ENCODE data around the gene LRRC41.
A peak's percentile ranks its signal among the peaks of the same experiment; 100 is the strongest.
"Not testable (repeated sequence)": the region's sequence is repeated elsewhere in the genome, so short reads cannot be mapped to it uniquely, and the experiment has no call there.

The LRRC41 gene

DNA sequence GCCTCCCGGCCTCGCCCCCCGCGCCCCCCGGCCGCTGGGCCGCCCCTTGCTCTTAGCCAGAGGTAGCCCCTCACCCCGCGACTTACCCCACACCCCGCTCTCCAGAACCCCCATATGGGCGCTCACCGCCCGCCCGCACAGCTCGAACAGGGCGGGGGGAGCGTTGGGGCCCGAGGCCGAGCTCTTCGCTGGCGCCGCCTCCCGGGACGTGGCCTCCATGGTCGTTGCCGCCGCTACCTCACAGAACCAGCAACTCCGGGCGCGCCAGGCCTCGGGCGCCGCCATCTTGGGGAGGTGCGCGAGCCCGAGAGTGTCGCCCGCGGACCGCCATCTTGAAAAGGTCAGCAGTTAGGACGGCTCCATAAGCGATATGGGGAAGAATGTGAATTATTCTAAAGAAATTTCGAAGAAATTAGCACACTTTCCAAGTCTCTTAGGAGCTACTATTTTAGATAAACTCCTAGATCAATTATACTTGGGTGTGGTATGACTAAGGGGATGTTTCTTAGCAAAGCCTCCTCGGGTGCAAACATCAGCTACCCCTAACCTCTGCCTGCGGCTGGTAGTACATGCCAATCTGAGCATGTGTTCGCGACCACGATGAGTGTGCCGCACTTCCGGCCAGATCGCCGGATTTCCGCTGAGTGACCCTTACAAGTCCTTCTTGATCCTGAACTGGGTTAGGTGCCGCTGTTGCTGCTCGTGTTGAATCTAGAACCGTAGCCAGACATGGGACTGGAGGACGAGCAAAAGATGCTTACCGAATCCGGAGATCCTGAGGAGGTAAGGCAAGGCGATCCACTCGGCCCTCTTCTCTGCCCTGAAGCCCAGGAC lies at the start of gene LRRC41, which contains the start of gene UQCRH:
LRRC41 (minus strand) TSS at position 579 of the 834 bp plus-strand sequence; CDS start at position 285, 294 bp downstream.
UQCRH (plus strand) TSS at position 661 of the 834 bp plus-strand sequence; CDS start at position 730, 69 bp downstream.
- peak; percentile 91 for DNase-seq

DNA sequence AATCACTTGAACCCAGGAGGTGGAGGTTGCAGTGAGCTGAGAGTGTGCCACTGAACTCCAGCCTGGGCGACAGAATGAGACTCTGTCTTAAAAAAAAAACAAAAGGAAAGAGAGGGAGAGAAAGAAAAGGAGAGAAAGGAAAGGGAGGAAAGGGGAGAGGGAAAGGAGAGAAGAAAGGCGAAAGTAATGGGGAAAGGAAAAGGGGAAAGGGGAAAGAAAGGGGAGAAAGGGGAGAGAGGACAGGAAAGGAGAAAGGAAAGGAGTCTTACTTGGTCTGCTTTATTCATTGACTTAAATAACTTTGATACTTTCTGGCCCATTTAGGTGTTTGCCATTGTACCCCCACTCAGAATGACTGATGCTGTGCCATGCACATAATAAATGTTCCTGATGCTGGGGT lies 48.9 kb upstream of the LRRC41 start:
- DNase-seq: no peak

DNA sequence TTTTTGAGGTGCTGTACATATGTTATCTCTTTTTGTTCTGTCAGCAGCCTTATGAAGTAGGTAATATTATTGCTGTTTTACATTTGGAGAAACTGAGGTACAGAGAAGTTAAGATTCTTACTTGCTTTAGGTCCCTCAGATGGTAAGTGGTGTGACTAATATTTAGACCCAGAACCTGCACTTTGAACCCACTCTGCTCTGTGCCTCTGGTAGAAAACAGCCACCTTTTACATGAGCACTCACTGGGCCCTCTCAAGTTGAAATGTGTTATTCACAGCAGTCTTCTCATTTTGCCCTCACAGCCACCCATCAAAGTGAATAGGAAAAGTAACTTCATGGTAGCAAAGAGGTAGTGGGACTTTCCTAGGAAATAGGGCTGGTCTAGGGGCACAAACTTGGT lies 41.9 kb upstream of the LRRC41 start:
- no peak for DNase-seq

DNA sequence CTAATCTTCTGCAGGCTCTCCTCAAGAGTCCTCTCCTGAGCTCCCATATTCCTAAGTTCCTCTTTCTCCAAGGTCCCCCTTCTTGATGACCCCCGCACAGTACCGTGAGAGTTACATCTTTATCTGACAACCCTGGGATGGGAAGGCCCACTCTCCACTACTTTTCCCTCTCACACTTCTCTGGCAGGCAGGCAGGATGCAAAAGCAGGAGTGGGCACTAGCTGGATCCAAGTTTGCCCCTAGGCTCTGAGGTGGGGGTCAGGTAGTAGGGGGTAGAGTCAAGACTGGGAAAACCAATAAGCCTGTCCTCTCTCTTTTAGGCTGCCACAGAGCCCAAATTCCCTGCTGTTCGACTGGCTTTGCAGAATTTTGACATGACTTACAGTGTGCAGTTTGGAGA lies 41.1 kb upstream of the LRRC41 start:
- no peak for DNase-seq

DNA sequence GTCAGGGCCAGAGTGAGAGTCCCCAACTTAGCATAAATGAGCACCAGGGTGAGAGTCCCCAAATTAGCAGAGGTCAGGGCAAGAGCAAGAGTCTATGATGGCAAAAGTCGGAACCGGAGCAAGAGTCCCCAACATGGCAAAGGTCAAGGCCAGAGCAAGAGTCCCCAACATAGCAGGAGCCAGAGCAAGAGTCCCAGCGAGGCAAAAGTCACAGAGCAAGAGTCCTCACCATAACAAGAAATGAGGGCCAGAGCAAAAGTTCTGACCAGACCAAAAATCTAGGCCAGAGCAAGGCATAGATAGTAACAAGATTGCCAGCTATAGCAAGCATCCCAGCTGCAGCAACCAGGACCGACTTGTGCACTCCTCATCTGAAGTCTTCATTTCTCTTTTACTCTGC lies 40.3 kb upstream of the LRRC41 start:
- DNase-seq: no peak

DNA sequence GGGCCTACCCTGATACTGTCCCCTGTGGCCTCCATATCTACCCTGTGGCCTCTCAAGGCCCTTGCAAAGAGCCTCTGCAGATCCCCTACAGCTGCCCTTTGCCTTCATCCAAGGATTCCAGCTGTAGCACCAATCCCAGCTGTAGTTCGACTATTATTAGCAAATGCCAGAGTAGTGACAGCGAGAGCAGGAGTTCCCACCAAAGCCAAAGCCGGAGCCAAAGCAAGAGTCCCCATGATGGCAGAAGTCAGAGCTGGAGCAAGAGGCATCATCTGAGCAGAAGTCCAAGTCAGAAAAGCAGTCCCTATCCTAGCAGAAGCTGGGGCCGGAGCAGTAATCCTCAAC lies 39.9 kb upstream of the LRRC41 start:
- DNase-seq: no peak

DNA sequence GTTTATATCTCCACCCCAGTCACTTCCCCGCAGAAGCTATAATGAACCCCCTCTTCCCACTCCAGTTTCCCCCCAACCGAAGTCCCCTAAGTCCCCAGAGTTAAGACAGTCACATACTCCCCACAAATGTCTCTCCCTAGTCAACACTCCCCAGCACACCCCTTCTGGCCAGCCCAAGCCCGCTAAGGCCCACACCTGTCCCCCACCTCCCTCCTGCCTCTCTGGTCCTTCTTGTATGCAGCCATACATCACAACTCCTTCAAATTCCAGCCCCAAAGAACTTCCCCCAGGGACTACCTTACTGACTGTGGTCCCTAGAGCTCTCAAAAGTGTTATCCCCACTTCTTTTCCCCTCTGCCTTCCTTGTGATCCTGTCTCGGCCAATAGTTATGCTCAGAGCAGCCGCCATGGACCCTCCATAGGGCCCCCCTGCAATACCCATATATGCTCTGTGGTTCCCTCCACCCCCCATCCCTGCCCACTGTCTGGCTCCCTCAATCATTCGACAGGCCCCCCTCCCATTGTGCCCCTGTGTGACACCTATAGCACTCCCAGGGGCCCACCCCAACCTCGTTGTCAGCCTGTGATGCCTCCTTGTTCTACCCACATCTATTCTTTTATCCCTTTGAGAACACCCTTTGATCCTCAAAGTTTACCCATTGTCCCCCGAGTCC lies 39.4 kb upstream of the LRRC41 start:
- no peak for DNase-seq

DNA sequence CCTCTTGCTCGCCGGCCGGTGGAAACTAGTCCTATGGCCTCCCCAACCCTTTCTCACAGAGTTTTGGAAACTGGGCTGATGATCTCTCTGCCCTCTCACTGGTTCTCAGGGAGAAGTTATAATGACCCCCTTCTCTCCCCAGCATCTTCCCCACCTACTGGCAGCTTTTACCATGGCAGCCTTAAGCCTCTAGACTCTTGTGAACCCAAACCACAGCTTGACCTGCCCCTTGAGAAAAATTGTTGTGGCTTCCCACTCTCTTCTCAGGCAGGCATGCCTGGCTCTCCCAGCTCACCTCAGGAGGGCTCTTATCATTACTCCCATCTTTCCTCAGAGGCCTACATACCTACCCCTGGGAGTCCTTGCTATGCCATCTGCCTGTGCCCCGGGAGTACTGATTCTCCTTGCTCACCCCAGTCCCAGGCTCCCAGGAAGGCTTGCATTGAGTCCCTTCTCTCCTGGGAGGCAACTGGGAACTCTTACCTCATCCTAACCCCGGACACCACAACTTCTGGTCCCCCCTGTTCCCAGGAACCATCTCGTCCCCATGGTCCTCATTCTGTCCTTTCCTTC lies 38.8 kb upstream of the LRRC41 start:
- peak; percentile 5 for DNase-seq

DNA sequence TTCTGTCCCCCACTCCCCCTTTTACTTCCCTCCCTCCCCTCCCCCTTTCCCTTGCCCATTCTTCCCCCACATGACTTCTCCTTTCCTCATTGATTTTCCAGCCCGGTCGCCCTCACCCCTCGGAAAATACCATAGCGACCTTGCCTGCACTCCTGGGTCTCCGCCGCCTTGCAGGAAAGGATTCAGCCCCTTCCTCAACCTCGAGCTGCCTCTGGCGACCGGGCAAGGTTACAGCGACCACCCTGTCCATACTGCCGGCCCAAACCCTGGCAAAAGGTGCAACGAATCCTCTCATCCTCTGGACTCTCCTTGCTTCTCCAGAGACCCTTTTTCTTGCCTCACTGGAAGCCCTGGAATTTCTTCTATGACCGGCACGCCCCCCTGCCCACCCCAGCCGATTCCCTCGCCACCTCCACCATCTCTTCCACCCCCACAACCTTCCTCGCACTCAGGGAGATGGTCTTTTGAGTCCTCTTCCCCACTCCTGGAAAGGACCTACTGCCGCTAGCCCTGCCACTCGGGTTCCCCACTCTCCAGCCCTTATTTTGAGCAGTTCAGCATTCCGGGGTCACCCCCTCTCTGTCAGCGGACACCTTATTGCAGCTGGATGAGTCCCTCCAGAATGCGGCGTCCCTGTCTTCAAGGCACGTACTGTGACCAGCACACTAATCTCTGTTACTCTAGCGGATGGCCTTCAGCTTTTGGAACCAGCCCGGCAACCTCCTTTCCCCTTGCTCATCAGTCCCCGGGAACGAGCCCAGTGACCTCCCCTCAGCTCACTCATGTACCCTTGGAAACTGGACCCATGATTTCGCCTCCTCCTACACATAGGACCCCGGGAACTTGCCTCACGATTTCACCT lies 38.0 kb upstream of the LRRC41 start:
- DNase-seq: no peak

DNA sequence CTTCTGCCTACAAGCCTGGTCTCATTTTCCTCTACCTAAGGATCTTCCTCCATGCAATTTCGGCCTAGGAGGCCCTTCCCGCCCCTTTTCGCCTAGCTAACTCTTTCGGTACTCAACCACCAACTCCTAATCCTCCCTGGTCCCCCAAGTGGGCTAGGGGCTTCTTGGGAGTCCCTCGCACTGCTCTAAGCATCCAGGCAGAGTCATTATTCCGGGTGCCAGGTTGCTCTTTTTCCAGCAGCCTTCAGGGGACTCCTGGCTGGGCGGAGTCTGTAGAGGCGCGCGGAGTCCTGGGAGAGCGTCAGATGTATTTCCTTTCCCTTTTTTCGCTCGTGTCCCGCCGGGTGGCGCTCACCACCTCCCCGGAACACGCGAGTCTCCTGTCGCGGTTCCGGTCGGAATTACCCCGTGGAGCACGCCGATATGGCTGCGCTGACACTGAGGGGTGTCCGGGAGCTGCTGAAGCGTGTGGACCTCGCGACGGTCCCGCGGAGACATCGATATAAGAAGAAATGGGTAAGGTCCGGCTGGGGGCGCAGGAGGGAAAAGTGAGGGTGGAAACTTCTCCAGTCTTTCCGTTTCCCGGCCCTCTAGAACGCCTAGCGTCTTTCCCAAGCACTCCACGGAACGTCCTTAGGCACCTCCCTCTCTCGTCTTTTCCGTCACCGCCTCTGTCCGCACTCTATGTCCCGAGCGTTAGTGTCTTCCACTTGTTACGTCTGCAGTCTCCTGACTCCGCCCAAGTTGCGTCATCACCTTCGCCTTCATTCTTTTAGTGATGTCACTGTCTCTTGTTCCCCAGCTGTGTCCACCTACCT lies 37.2 kb upstream of the LRRC41 start, which contains the start of gene NSUN4:
NSUN4 (plus strand) TSS at position 404 of the 818 bp plus-strand sequence; CDS start at position 424, 20 bp downstream.
- DNase-seq: peak; percentile 90

- DNase-seq: not testable (repeated sequence)
These were observed 34.0 kb upstream of the LRRC41 start for GRCh38 chr1:46337409-46337808.

DNA sequence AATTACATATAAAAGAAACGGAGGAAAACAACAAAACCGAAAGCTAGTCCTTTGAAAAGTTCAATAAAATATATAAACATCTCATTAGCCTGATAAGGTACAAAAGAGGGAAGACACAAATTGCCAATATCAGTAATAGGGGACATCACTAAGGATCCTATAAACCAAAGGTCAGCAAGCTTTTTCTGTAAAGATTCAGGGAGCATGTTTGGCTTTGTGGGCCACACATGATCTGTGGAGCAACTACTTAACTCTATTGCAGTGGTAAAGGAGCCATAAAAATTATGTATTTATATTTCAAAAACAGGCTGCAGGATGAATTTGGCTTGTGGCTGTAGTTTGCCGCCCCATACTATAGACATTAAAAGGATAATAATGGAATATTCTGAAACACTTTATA lies 31.7 kb upstream of the LRRC41 start:
- DNase-seq: no peak

DNA sequence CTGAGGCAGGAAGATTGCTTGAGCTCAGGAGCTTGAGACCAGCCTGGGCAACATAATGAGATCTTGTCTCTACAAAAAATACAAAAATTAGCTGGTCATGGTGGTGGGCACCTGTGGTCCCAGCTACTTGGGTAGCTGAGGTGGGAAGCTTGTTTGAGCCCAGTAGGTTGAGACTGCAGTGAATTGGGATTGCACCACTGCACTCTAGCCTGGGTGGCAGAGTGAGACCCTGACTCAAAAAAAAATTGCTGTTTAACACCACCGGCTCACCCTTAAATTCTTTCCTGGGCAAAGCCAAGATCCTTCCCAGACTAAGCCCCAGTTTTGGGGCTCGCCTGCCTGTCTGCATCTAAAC lies 30.6 kb upstream of the LRRC41 start:
- no peak for DNase-seq

DNA sequence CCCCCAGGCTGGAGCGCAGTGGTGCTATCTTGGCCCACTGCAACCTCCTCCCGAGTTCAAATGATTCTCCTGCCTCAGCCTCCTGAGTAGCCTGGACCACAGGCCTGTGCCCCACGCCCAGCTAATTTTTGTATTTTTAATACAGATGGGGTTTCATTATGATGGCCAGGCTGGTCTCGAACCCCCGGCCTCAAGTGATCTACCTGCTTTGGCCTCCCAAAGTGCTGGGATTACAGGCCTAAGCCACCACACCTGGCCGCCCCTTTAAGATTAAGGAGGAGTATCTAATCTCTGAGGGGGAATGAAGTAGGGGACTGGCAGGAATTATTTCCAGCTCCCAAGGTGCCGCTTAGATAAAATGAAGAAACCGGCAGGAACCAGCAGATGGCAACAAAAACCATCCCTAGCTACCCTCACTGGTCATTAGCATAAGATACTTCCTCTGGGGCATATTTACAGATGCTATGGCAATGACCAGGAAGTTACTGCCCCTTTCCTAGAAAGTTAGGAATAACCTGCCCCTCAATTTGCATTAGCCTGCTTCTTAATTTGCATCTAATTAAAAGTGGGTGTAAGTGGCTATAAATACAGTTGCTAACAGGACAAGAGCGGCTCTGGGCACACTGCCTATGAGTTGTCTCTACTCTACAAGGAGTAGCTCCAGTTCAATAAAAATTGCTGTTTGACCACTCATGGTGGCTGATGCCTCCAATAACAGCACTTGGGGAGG lies 30.0 kb upstream of the LRRC41 start:
- peak; percentile 34 for DNase-seq

DNA sequence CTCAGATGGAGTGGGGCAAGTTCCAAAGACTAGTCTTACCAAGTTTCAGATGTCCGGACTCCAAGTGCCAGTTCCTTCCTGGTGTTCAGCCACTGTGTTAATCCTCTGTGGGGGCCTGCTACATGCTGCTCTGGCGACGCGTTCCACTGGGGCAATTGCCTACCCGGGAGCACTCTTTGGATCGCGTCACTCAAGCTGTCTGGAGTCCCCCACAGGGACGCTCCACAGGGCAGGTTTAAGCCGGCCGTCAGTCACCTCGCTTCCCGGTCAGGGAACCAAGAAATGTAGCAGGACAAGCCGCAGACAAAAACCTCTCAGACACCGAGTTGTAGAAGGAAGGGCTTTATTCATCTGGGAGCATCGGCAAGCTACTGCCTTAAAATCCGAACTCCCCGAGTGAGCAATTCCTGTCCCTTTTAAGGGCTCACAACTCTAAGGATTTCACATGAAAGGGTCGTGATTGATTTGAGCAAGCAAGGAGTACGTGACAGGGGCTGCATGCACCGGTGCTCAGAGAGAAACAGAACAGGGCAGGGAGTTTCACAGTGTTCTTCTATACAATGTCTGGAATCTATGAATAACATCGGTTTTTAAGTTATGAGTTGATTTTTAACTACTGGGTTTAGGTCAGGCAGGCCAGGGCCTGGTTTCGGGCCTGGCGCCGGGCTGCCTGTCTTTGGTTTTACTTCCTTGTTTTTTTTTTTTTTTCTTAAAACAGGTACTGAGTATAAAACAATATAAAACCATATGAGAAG lies 28.5 kb upstream of the LRRC41 start:
- DNase-seq: not testable (repeated sequence)

GRCh38 chr1:46330381-46330780 lies 27.0 kb upstream of the LRRC41 start:
- DNase-seq: not testable (repeated sequence)

GRCh38 chr1:46329807-46330206 lies 26.4 kb upstream of the LRRC41 start:
- not testable (repeated sequence) for DNase-seq

- DNase-seq: not testable (repeated sequence)
These were observed 24.8 kb upstream of the LRRC41 start for GRCh38 chr1:46328182-46328581.

DNA sequence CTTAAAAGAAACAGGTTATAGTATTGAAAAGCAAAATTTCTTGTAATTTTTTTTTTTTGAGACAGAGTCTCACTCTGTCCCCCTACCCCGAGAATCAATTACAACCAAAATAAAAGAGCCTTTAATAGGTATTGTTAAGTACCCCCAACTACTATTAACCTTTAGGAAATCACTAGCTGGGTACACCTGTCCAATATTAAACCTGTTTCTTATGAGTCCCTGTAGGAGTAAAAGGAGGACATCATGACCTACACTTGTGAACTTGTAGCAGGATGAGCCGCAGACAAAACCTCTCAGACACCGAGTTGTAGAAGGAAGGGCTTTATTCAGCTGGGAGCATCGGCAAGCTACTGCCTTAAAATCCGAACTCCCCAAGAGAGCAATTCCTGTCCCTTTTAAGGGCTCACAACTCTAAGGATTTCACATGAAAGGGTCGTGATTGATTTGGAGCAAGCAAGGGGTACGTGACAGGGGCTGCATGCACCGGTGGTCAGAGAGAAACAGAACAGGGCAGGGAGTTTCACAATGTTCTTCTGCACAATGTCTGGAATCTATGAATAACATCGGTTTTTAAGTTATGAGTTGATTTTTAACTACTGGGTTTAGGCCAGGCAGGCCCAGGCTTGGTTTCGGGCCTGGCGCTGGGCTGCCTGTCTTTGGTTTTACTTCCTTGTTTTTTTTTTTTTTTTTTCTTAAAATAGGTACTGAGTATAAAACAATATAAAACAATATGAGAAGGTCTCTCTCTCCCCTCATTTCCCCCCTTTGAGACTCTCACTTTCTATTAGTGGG lies 22.1 kb upstream of the LRRC41 start:
- not testable (repeated sequence) for DNase-seq

- DNase-seq: not testable (repeated sequence)
These were observed 18.8 kb upstream of the LRRC41 start for GRCh38 chr1:46322191-46322590.

Measured in NCI-H226 (cell line).